Vagina (tissue), 2 donors: ENCODE results near the gene PHACTR3.

Experiments used
- POLR2A ChIP-seq, 2 donors: fragments of 450-650 bp; IDR thresholded peaks; one replicate each; pipeline ENCODE4 v1.6.1; 2017; ENCODE audit warnings: antibody characterized with exemption in 2 of 2, mild to moderate bottlenecking in 2 of 2, moderate library complexity in 2 of 2
- POLR2AphosphoS5 ChIP-seq, 2 donors: sonication (generic); formaldehyde crosslinking; IDR thresholded peaks; one replicate each; pipeline ENCODE4 v1.9.0; 2017; ENCODE audit warnings: antibody characterized with exemption in 2 of 2, mild to moderate bottlenecking in 2 of 2, low read depth in 1 of 2; ENCODE audit not compliant: insufficient read depth in 1 of 2
- TF ChIP-seq, protein P1 (sequence below), 3 experiments: fragments of 450-650 bp in 2 of 3; fragments of 200-600 bp in 1 of 3; sonication (generic) in 1 of 3; IDR thresholded peaks; one replicate each; pipeline ENCODE4 v1.5.1; 2017 to 2019; ENCODE audit warnings: antibody characterized with exemption in 3 of 3, mild to moderate bottlenecking in 2 of 3, moderate library complexity in 2 of 3

DNA sequence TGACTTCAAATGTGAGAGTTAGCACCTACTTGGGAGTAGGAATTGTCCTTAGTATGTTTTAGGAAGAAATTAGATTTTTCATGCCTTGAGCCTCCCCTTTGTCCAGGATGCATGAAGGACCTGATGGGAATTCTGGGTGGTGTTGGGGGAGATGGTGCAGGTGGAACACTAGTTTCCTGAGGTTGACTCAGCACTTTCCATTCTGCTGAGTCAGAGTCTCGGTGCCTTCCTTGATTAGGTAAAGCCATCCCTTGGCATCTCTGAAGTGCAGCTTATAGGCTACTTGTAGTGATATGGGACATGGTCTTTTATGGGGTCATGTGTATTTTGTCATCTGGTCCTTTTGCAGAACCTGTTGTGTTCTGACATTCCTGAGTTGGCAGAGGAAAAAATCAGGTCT is 105.3 kb downstream of the PHACTR3 start:
- TF ChIP-seq, protein P1, sequence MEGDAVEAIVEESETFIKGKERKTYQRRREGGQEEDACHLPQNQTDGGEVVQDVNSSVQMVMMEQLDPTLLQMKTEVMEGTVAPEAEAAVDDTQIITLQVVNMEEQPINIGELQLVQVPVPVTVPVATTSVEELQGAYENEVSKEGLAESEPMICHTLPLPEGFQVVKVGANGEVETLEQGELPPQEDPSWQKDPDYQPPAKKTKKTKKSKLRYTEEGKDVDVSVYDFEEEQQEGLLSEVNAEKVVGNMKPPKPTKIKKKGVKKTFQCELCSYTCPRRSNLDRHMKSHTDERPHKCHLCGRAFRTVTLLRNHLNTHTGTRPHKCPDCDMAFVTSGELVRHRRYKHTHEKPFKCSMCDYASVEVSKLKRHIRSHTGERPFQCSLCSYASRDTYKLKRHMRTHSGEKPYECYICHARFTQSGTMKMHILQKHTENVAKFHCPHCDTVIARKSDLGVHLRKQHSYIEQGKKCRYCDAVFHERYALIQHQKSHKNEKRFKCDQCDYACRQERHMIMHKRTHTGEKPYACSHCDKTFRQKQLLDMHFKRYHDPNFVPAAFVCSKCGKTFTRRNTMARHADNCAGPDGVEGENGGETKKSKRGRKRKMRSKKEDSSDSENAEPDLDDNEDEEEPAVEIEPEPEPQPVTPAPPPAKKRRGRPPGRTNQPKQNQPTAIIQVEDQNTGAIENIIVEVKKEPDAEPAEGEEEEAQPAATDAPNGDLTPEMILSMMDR (IDR thresholded peaks at IDR 0.05): no peak
- TF ChIP-seq POLR2A (IDR thresholded peaks at IDR 0.05) (no peak), POLR2AphosphoS5 (IDR thresholded peaks at IDR 0.05; ENCODE audit: insufficient read depth in 1 of 2, low read depth in 1 of 2) (no peak)
